GM18508 (cell line): ENCODE data around the gene TF.

Source experiments
- ATAC-seq: cut with Tn5 transposase; IDR thresholded peaks from one replicate; pipeline ENCODE4 v1.9.1; 2021; ENCODE audit warnings: moderate number of reproducible peaks; ENCODE audit not compliant: insufficient read depth, unreplicated experiment

The TF gene

DNA sequence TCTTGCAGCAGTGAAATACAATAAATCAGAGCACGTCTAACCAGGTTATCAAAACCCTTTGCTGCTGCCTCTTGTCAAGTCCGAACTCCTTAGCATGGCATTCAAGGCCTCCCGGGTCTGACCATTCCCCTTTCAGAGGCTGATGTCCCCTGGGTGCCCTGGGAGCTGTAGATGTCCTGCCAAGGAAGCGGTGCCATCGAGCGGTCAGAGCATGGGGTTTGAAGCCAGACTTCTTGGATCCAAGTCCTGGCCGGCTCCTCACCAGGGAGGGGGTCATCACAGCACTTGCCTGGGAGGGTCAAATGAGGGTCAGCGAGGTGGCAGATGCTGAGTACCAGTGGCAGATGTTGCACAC is 496 bp downstream of the TF start:
- ATAC-seq: no peak

DNA sequence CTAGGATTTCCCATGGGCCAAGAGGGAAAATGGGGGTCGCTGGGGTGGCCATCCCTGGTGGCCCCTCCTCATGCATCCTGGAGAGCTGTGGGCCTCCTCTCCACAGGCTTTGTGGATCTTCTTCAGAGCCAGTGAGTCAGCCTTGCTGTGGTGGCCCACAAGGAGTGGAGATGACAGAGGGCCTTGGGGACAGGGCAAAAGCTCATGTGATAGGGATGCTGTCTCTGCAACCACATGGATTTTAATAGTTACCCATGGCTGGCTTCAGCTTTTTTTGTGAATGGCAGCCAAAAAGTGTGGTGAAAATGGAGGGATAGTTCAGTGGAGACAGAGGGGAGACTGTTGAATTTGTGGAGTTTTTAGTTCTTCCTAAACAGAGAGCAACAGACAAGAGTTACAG is 1.2 kb downstream of the TF start:
- ATAC-seq: no peak

DNA sequence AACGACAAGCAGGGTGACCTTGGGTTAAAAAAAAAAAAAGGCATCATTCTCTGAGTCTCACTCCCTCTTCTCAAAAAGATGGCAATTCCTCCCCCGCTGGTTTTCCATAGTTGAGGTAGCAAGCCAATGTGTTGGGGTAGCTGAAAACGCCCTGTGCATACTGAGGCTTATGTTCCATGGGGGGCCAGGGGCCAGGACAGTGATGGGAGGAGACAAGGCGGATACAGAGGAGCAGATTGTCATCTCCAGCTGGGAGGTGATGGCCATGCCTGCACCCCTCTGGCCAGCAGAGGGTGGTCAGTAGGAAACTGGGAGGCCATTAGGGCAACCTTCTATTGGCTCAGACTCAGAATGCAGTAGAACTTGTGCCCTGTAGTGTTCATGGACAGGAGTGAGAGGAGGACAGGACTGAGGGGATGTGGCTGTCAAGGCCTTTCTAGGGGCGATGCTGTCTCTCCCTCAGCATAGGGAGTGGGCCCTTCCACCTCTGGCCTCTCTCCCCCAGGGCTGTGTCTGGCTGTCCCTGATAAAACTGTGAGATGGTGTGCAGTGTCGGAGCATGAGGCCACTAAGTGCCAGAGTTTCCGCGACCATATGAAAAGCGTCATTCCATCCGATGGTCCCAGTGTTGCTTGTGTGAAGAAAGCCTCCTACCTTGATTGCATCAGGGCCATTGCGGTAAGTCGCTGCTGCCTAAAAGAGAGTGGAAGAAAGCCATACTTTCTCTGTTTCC is 1.9 kb downstream of the TF start:
- ATAC-seq: no peak

DNA sequence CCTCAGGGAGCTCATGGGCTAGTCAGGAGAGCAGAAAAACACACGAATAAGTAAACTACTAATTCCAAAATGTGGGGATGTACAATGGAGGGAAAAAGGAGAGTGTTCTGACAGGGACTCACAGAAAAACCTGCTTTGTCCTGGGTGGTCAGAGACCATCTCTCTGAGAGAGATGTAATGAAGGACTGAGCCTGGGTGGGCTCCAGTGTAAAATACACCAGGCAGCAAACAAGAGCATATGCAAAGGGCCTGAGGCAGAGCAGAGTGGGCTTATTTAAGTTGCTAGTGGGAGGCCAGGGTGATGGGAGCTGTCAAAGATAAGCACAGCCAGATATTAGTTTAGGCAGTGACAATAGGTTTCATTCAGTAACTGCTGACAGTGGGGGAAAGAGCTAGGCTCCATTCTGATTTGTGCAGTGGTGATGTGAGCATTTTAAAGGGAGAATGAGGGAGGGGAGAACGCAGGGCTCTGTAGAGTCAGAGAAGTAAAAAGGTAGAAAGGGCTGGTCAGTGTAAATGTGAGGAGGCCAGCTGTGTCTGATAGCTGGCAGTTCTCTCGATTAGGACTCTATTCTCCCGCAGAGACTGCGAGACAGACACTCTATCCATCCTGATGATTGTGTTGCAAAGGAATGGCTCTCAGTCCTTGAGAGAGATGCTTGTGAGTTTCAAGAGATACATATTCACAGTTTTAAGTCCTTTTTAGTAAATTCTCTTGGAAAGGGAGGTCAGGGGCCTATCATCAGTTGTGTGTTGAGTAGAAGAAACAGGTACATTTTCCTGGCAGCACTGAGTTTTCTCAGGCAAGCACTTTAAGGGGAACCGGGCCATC is 3.5 kb downstream of the TF start:
- ATAC-seq: no peak

DNA sequence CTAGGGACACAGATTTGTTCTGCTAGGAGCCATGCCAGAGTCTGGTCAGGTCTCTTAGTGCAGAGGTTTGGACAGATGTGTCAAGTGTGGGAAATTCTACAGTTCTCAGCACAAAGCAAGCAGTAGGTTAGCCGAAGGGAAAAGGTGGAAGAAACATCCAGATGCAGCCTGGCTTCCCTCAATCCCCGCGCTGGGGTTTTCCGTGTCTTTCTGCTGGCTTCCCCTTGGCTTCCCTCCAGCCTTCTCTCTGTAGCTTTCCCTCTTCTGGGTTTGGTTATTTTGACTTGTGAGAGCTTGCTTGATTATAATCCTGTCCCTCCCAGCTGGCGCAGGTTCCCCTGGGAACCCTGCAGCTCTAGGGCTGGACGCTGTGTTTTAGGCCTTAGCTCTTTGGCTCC is 4.1 kb downstream of the TF start:
- no peak for ATAC-seq

DNA sequence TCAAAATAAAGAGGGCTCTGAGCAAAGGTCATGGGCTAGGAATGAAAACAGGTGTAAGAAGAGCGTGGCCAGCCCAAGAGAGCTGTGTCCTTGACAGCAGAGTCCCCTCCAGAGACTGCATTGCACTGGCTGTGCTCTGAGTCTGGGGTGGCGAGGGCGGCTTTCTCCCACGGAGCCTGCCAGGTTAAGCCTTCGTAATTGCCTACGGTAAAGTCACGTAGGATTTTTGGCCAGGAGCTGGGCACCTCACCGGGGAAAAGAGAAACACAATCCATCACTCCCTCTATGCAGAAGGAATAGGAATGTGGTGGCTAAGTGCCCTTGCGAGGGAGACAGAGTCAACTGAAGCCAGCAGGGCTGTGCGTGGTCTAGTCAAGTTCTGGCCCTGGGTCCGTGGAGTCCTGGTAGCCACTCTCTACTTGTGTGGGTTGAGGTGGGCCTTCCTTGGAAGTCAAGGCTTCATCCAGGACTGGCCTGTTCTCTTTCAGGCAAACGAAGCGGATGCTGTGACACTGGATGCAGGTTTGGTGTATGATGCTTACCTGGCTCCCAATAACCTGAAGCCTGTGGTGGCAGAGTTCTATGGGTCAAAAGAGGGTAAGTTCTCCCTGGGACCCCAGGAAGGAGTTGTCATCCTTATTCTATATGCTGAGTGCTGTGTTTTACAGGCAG is 7.0 kb downstream of the TF start:
- ATAC-seq: no peak

DNA sequence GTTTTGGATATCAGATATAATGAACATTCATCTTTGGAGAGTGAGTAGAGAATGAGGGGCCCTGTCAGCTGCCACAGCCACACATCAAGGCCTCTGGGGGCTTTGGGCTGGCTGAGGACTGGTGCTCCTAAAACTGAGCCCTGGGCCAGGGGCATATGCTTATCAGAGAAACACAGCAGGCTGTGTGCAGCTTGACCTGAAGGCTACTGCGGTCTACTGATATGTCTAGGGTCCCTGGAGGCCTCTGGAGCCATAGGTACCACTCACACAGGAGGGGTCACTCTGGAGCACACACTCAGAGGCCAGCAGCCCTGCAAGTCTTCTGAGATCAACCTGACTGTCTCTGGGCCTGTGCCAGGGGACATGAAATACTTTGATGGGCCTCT is 7.6 kb downstream of the TF start:
- ATAC-seq: no peak

DNA sequence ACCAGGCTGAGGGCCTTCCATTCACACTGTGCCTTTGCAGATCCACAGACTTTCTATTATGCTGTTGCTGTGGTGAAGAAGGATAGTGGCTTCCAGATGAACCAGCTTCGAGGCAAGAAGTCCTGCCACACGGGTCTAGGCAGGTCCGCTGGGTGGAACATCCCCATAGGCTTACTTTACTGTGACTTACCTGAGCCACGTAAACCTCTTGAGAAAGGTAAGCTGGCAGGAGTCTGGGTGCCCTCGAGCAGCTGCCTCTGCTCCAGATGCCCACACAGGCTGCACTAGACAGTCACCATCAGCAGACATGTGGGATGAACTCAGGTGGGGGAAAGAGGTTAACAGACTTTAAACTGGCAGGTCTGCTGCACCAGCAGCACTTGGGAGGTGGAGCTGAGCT is 8.3 kb downstream of the TF start:
- no peak for ATAC-seq

DNA sequence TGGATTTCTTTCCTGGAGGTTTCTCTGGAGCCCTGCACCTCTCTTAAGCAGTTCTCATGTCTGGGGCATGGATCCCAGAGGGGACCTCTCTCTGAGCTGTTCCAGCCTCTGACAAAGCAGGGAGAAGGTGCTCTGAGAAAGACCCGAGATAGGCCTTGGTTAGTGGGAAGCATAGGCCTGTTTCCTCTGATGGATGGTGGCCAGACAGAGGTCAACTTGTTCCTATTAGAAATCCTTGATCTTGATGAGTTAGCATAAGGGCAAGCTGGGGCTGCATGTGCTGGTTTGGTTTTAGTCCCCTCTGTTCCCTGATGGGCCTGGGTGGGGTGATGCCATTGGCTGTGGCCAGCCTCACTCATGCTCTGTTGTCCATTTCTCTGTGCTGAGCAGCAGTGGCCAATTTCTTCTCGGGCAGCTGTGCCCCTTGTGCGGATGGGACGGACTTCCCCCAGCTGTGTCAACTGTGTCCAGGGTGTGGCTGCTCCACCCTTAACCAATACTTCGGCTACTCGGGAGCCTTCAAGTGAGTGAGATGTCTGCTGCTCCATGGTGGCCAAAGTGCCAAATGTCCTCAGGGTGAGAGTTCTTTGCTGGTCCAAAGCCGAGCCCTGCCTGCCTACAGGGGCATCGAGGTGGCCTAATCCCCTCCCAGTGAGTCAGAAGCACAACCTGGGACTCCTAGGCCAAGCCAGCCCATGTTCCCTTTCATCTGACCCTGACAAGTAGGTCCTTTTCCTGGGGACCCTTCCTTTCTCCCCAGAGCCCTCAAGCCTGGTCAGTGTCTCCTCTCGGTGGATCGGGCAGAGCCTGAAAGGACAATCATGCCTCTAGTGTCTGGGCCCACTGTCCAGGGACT is 9.0 kb downstream of the TF start:
- no peak for ATAC-seq

DNA sequence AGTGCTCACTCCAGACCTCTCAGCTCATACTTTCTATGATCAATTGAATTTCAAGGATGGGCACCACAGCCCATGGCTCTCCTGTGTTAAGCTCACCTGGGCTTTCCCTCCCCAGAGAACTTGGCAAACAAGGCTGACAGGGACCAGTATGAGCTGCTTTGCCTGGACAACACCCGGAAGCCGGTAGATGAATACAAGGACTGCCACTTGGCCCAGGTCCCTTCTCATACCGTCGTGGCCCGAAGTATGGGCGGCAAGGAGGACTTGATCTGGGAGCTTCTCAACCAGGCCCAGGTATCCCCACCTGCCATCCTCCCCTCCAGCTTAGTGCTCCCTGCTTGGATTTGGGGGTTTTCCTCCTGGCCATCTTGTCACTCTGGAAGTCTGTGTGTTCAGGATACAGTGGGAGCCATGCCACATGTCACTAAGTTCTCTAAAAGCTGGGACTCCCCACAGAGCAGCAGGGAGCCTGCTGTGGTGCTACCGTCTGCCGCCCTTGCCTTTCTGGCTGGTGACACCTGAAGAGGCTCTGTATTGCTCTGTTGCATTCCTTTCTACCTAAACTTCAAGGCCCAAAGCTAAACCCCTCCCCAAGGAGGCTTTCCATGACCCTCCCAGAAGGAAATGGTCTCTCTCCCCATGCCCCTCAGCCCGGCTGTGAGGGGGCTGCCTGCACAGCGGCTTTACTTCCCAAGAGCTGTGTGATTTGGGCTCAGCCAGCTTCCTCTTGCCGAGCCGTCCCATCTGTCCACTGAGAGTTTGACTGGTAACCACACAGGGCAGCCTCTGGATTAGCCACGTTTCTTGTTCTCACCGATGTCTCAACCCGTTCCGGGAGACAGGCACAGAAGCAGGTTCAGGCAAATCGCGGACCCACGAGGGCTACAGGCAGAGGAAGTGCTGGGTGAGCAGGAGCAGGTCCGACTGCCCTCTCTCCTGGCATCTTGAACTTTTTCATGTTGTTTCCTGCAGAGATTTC is 10.8 kb downstream of the TF start:
- ATAC-seq: no peak

DNA sequence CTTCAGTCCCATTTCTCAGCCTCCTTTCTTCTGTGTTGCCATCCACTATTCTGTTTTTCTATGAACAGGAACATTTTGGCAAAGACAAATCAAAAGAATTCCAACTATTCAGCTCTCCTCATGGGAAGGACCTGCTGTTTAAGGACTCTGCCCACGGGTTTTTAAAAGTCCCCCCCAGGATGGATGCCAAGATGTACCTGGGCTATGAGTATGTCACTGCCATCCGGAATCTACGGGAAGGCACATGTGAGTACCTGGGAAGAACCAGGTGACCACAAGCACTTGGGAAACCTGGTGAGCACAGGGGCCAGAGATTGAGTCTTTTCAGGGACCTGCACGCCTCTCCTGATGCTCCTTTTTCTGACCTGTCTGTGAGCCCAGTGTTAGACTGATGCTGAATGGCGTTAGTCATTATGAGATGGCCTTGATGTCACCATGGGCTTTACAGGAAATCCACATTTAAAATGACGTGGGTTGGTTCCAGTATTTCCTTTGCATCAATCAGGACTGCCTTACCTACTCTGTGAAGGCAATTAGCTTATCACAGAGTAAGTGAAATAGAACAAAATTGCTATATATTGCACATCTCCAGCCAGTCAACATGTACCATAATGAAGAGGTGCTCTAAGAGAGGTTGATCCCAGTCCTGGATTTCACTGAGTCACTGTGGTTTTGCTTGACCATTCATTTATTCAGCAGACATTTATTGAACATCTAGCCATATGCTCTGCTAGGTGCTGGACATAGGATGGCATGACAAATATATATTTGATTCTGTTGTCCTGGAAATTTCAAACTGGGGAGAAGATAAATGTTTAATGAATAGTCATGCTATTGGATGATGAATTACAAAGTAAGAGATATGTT is 11.7 kb downstream of the TF start:
- ATAC-seq: no peak

DNA sequence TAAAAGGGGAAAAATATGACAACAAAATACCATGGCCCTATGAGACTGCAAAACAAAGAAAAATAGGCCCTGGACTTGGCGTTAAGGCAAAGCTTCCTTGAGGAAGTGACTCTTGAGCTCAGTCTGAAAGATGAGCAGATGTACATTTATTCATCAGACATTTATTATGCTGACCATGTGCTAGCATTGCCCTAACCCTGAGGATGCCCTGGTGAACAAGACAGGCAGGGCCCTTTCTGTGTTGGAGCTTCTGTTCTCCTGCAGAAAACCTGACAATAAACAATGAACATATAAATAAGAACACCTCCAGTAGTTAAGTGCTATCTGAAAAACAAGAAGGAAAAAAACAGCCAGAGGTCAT is 12.4 kb downstream of the TF start:
- ATAC-seq: no peak

DNA sequence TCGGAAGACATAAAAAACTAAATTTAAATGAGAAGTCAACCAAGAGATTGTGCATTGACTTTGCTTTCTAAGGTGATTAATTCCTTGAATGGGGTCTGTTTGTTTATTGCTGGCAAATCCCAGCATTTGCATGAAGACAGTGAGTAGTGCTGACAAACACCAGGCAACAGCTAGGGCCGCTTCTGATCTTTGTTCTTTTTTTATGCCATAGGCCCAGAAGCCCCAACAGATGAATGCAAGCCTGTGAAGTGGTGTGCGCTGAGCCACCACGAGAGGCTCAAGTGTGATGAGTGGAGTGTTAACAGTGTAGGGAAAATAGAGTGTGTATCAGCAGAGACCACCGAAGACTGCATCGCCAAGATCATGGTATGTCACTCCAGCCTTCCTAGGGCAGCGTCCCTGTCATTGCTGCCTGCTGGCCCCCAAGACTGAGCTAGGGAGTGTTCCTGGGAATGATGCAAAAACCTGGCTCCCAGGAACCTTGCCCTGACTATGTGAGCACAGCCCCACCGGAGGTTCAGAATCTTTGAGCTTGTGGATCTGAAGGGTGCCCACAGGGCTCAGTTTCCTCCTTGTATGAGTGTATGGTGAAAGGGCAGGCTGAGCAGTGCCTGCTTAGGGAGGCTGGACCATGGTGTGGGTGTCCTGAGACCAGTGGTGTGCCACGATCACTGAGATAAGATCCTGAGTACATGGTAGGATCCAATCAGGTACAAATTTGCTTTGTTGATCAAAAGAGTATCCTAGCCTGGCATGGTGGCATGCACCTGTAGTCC is 13.0 kb downstream of the TF start:
- ATAC-seq: no peak

DNA sequence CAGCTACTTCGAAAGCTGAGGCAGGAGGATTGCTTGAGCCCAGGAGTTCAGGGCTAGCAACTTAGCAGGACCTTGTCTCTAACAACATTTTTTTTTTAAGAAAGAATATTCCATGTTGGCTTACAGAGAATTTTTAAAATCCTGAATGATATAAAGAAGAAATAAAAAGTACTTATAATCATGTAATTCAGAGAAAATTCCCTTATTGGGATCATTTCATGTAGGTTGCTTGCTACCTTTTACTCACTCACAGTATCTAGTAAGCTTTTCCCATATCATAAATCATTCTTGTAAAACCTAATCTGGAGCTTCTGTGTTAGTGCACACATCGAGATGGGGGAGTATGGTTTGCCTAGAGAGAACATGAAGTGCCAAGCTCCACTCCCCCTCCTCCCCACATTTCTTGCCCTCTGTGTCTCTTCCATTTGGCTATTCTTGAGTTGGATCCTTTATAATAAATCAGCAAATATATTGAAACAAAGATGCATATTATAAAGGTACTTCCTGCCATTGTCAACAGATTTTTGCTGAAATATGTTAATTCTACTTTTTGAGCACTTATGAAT is 13.6 kb downstream of the TF start:
- ATAC-seq: no peak

DNA sequence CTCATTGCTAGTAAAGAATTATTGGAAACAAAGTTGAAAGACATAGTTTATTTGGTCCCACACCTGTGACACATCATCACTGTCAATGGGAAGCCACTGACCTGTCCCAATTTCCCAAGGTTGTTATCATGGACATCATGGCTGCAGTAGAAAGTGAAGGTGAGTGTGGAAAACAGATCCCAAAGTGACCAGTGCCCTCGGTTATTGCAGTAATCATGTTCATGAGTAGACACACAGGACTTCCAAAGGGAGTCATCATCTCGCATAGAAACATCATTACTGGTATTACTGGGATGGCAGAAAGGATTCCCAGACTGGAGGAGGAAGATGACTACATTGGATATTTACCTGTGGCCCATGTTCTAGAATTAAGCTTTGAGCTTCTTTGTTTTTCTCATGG is 14.7 kb downstream of the TF start:
- no peak for ATAC-seq

DNA sequence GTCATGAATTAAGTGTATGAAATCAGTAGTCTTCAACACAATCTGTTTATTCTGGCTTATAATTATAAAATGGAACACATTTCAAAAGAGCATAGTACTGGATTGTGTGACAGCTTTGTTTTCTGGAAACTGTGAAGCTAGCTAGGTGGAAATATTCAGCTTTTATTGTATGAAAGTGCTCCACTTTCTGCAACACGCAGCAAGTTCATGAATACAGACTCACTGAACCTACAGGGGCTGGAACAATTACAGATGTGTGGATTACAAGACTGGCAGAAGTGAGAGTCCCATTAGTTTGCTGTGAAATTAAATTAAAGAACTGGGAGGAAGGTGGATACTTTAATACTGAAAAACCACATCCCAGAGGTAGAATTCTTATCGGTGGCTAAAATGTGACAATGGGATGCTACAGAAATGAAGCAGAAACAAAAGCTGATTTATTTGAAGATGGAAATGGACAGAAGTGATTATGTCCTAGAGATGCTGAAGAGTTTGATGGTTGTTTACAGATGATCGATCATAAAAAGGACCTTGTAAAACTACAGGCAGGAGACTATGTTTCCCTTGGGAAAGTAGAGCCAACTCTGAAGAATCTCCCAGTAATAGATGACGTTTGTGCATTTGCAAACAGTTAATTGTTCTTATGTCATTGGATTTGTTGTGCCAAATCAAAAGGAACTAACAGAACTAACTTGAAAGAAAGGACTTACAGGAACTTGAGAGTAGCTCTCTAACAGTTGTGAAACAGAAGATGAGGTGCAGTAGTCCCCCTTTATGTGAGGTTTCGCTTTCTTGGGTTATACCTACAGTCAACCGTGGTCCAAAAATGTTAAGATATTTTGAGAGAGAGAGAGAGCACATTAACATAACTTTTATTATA is 15.7 kb downstream of the TF start:
- ATAC-seq: no peak

DNA sequence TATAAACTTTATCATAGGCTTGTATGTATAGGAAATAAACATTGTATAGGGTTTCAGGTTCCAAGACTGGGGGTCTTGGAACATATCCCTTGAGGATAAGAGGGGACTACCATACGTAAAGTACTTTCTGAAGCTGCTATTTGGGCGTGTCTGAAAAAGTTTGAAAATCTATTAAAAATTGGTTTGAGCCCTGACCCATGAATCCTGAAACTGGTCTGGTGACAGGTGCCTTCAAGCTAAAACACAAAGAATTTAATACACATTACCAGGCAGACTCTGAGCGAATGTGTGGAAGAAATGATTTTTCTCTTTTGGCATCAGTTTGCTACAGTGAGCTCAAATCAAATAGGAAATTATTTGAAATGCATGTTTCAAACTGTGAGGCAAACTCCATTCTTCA is 16.3 kb downstream of the TF start:
- ATAC-seq: no peak
